ENCODE measurements around the gene DMBT1. TPM values are rescaled to one million over a fixed set of nuclear protein-coding genes. Genes with fewer than 3 reads are reported as not detected.

Gene DMBT1
- total and polyA plus RNA-seq, 12 donors: under 0.01 to 0.32 (median 0.15) TPM; not detected in 7

GRCh38 chr10:122558452-122558851 is 2.1 kb upstream of the DMBT1 start:
- Histone ChIP-seq H3K27ac (no peak overlapping the region), H3K4me1 (replicated peaks in 1 of 2) (no peaks in the 10 kb centered on the region), H3K36me3 (replicated peaks in 1 of 2) (no peaks in the 10 kb centered on the region), H3K9me3 (replicated peaks in 1 of 3) (no peaks in the 10 kb centered on the region), H3K4me3 (no peak overlapping the region), H3K27me3 (peaks cover 8% of the 10 kb centered on the region)
- intact Hi-C loops (cut with DNase I): loop anchor here in 1 of 2 donors (10.0 kb wide), 1 partner anchor 94 kb away; the partner anchor contains the start of gene HTRA1
- DNase-seq: no peak
- no peak for TF ChIP-seq POLR2A (IDR thresholded peaks at IDR 0.05)
- TF ChIP-seq, protein P1, sequence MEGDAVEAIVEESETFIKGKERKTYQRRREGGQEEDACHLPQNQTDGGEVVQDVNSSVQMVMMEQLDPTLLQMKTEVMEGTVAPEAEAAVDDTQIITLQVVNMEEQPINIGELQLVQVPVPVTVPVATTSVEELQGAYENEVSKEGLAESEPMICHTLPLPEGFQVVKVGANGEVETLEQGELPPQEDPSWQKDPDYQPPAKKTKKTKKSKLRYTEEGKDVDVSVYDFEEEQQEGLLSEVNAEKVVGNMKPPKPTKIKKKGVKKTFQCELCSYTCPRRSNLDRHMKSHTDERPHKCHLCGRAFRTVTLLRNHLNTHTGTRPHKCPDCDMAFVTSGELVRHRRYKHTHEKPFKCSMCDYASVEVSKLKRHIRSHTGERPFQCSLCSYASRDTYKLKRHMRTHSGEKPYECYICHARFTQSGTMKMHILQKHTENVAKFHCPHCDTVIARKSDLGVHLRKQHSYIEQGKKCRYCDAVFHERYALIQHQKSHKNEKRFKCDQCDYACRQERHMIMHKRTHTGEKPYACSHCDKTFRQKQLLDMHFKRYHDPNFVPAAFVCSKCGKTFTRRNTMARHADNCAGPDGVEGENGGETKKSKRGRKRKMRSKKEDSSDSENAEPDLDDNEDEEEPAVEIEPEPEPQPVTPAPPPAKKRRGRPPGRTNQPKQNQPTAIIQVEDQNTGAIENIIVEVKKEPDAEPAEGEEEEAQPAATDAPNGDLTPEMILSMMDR (IDR thresholded peaks at IDR 0.05): no peak
- WGBS, 4 donors: 55 to 79% (median 60%) methylated on average over 1 to 5 of the region's 5 CpGs

- Histone ChIP-seq H3K4me3 (no peak overlapping the region), H3K9me3 (replicated peaks in 1 of 3) (no peaks in the 10 kb centered on the region), H3K27me3 (peaks cover 16% of the 10 kb centered on the region), H3K4me1 (replicated peaks in 1 of 2) (no peaks in the 10 kb centered on the region), H3K27ac (no peak overlapping the region), H3K36me3 (replicated peaks in 1 of 2) (no peaks in the 10 kb centered on the region)
- 54 to 68% (median 57%) methylated on average over 2 of the region's 2 CpGs for WGBS, 4 donors
- no peak for DNase-seq
- intact Hi-C loops (cut with DNase I): loop anchor here in 1 of 2 donors (10.0 kb wide), 1 partner anchor 94 kb away; the partner anchor contains the start of gene HTRA1
- TF ChIP-seq, protein P1 (IDR thresholded peaks at IDR 0.05): no peak
- no peak for TF ChIP-seq POLR2A (IDR thresholded peaks at IDR 0.05)
Measured at GRCh38 chr10:122559228-122559627, 1.3 kb upstream of the DMBT1 start.

- H3K4me1 ChIP-seq (replicated peaks in 1 of 2): no peaks in the 10 kb centered on the region
- WGBS, 4 donors: 28 to 56% (median 32%) methylated on average over 6 of the region's 6 CpGs
- H3K36me3 ChIP-seq (replicated peaks in 1 of 2): no peaks in the 10 kb centered on the region
- no peaks in the 10 kb centered on the region for H3K9me3 ChIP-seq (replicated peaks in 1 of 3)
- intact Hi-C loops (cut with DNase I): loop anchor here in 1 of 2 donors (5.0 kb wide), 1 partner anchor 264 kb away; no protein-coding TSS in a partner anchor
- DNase-seq: no peak
- no peak for TF ChIP-seq POLR2A (IDR thresholded peaks at IDR 0.05)
- TF ChIP-seq, protein P1 (IDR thresholded peaks at IDR 0.05): no peak
- peaks cover 16% of the 10 kb centered on the region for H3K27me3 ChIP-seq
- H3K4me3 ChIP-seq: no peak overlapping the region
- H3K27ac ChIP-seq: no peak overlapping the region
Measured at GRCh38 chr10:122561212-122561611, 658 bp downstream of the DMBT1 start.

- Histone ChIP-seq H3K4me1 (replicated peaks in 1 of 2) (no peaks in the 10 kb centered on the region), H3K9me3 (replicated peaks in 1 of 3) (no peaks in the 10 kb centered on the region), H3K27ac (no peak overlapping the region), H3K36me3 (replicated peaks in 1 of 2) (no peaks in the 10 kb centered on the region), H3K4me3 (no peak overlapping the region), H3K27me3 (peaks cover 16% of the 10 kb centered on the region)
- intact Hi-C loops (cut with DNase I): loop anchor here in 1 of 2 donors (5.0 kb wide), 1 partner anchor 264 kb away; no protein-coding TSS in a partner anchor
- no peak for DNase-seq
- TF ChIP-seq, protein P1 (IDR thresholded peaks at IDR 0.05): no peak
- no peak for TF ChIP-seq POLR2A (IDR thresholded peaks at IDR 0.05)
Measured at GRCh38 chr10:122561792-122562191, 1.2 kb downstream of the DMBT1 start.
